Sciatic nerve (tissue), 2 donors: ENCODE results near the gene APOL3. TPM values are rescaled to one million over a fixed set of nuclear protein-coding genes. Genes with fewer than 3 reads are reported as not detected.
"Not testable (repeated sequence)": the region's sequence is repeated elsewhere in the genome, so short reads cannot be mapped to it uniquely, and the experiment has no call there.

Experiments used
- ATAC-seq: fragments of 200-7000 bp; cut with Tn5 transposase; one replicate; pipeline ENCODE4 v1.9.1; 2020; ENCODE audit warnings: mild to moderate bottlenecking, moderate library complexity
- DNase-seq: peaks from one replicate; pipeline ENCODE4 v3.0.0-alpha.2; 2020; ENCODE audit warnings: low spot score
- intact Hi-C: fragments of 100-400 bp; cut with DNase I; formaldehyde crosslinking; loops from one replicate; pipeline ENCODE4 v1.14.2; 2022
- total RNA-seq: library from RNA; stranded (reverse); fragmentation: NEBNext Ultra II Directional; extraction: Animal tissue kit (Norgen Biotek cat#: 25700); gene quantifications from one replicate; pipeline ENCODE4 v1.2.1, GENCODE V29; 2021
- donor health status: DM: no; HTN: no; CAD: no.
- donor health status: DM: no; HTN: no; CAD: no.

APOL3 gene
- total RNA-seq, 1 donor from 2014 or later: 77.2 TPM

DNA sequence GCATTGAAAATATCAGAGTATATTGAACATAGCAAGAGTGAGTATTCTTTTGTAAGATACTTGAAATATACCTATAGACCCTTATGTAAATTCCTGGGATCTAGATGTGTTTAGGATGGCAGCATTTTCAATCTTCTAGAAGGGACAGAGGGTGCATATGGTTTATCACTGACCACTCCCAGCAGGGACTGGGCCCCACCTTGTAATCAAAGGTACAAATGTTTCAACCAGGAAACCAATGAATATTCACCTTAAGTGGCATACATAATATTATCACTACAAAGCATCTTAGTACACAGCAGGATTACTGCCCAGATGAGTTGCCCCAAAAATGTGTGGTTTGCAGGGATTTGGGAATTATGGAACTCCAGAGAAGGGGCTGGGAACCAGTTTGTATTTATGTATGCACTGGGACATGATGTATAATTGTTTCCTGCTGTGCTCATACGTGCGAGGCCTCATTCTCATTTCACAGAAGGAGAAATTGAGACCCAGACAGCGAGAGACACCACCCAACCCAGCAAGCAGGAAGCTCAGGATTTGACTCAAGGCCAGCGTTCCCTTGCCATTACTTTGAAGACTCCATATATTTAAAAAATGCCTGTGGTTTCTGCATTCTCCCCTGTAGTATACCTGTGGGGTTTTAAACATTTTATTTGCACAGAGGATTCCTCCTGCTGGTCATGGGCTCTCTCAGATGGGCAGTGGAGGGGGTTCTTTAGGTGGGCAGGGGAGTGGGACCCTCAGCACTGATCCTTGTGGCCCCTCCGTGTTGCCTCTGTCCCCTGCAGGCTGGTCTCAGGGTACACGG, 35.9 kb upstream of the APOL3 start:
- intact Hi-C loops: loop anchor here (5.0 kb wide), 1 partner anchor 91 kb away; no protein-coding TSS in a partner anchor
- ATAC-seq: no peak
- no peak for DNase-seq

DNA sequence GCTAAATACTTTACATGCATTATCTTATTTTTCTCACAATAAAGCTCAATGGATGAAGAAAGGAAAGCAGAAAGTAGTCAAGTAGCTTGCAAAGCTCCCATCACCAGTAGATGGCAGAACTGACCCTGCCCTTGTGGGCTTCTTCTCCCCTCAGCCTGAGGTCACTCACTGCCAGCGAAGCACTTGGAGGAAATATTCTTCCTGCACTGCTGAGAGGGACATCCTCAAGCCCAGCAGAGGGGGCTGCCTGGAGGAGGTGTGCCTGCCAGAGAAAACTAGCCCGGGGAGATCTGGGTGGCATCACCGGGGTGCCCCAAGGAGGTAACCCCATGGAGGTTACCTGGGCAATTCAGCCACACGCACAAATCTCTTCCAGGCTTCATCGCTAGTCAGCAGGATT, 34.4 kb upstream of the APOL3 start:
- intact Hi-C loops: loop anchor here (5.0 kb wide), 1 partner anchor 92 kb away; no protein-coding TSS in a partner anchor
- DNase-seq (peak; percentile 77), ATAC-seq (peak; percentile 60)

GRCh38 chr22:36194385-36194784, 33.8 kb upstream of the APOL3 start:
- ATAC-seq (no peak), DNase-seq (no peak)
- intact Hi-C loops: no loop called here

- no peak for DNase-seq
- no peak for ATAC-seq
- intact Hi-C loops: no loop called here
Observed at GRCh38 chr22:36193577-36193976, 33.0 kb upstream of the APOL3 start.

- no peak for DNase-seq
- intact Hi-C loops: no loop called here
- ATAC-seq: no peak
Observed at GRCh38 chr22:36193171-36193570, 32.6 kb upstream of the APOL3 start.

GRCh38 chr22:36192542-36192941, 32.0 kb upstream of the APOL3 start:
- intact Hi-C loops: no loop called here
- DNase-seq: no peak
- no peak for ATAC-seq

GRCh38 chr22:36191106-36191836, 30.7 kb upstream of the APOL3 start:
- no peak for DNase-seq
- intact Hi-C loops: no loop called here

DNA sequence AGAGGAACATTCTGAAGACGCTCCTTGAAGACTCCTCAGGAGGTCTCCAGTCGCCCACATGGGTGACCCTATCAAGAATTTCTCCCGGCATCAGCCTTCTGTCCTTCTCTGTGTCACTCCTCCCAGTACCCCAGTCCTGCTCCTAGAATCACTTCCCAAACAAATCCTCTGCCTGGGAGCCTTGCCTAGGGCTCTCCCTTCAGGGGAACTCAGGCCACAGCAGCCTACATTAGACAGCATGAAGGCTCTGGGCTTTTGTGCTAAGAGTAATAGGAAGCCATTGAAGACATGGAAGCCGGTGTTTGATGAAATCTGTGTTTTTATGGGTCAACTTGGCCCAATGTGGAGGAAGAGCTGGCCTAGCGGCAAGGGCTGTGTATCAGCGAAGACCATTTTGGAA, 27.3 kb upstream of the APOL3 start:
- ATAC-seq, DNase-seq, intact Hi-C loops: not testable (repeated sequence)

More at GRCh38 chr22:36191106-36191836, 30.7 kb upstream of the APOL3 start:
- ATAC-seq: peak; percentile 69

DNA sequence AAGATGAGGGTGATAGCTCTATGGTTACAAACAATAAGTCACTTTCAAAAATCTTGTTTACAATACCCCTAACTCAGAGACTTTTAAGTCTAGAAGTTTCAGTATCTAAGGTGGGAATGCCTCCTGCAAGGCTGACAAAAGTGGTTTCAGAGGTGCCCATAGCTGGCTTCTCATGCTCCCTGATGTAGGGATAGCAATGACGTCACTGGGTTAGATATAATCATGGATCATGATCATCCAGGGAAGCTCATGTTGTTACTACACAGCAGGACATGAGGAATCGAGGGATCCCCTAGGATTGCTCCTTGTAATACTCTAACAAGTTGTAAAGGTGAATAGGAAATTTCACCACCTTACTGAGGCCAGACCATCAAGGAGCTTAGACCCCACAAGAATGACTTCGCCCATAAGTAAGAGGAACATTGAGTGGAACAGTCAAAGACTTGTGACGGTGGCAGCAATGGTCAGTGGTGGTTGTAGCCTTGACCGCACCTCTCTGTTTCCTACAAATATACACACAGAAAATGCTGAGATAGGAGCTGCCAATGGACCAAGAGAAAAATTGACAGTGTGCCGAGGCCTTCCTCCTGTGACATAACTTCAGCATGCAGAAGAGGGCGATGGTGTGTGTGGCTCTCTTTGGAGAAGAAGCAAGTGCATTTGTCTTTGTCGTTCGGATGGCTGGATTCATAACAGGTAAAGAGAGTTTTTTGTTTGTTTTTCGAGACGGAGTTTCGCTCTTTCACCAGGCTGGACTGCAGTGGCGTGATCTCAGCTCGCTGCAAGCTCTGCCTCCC, 25.5 kb upstream of the APOL3 start:
- intact Hi-C loops: no loop called here
- DNase-seq: no peak
- ATAC-seq: no peak

DNA sequence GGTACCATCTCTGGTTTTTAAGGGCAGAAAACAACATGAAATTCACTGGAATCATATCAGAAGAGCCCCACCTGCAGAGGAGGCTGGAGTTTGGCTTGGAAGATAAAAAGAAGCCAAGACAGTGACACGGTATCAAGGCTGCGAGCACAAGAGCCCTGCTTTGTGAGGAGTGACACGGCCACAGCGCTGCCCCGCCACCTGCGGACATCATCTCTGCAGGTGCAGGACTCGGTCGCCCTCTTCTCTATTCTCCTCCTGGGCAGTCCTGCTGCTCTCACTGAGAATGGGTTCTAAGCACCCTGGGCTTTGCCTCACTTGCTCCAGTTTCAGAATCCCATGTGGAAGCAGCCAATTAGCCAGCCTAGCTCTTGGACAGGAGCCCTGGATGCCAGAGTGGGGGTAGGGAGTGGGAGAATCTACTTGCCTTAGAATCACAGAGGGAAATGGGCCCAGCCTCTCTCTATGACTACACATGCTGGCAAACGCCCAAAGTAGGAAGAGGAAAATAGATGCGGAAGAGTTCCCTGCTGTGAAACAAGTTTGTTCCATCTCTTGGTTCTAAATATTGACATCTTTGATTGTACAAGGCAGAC, 24.0 kb upstream of the APOL3 start:
- DNase-seq (no peak), ATAC-seq (no peak)
- intact Hi-C loops: no loop called here

- intact Hi-C loops: no loop called here
- no peak for ATAC-seq
Observed at GRCh38 chr22:36183446-36183845, 22.9 kb upstream of the APOL3 start.

GRCh38 chr22:36182857-36183256, 22.3 kb upstream of the APOL3 start:
- intact Hi-C loops: no loop called here
- DNase-seq (no peak), ATAC-seq (no peak)

More at GRCh38 chr22:36183446-36183845, 22.9 kb upstream of the APOL3 start:
- no peak for DNase-seq

- DNase-seq (no peak), ATAC-seq (no peak)
- intact Hi-C loops: no loop called here
Observed at GRCh38 chr22:36182056-36182455, 21.5 kb upstream of the APOL3 start.

DNA sequence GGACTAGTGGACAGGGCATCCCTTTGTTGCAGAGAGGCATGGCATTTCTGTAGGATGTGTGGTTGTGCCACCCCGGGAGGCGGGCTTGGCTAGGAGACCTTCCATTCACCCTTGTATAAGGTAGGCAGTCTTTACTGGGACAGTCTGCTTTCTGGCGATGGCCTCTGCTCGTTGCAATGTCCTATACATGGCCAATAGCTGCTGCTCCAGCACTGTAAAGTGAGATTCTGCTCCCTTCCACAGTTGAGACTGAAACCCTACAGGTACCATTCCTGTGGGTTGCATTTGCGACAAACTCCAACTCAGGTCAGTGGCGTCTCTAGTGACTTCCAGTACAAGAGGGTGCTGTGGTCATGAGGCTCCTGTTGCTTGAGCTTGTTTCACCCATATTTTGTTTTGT, 20.4 kb upstream of the APOL3 start:
- intact Hi-C loops: loop anchor here (2.0 kb wide), 1 partner anchor 118 kb away; no protein-coding TSS in a partner anchor
- ATAC-seq (no peak), DNase-seq (no peak)

- intact Hi-C loops: loop anchor here (2.0 kb wide), 1 partner anchor 117 kb away; no protein-coding TSS in a partner anchor
- ATAC-seq: peak; percentile 95
- peak; percentile 94 for DNase-seq
Observed at GRCh38 chr22:36180038-36180880, 19.7 kb upstream of the APOL3 start.

DNA sequence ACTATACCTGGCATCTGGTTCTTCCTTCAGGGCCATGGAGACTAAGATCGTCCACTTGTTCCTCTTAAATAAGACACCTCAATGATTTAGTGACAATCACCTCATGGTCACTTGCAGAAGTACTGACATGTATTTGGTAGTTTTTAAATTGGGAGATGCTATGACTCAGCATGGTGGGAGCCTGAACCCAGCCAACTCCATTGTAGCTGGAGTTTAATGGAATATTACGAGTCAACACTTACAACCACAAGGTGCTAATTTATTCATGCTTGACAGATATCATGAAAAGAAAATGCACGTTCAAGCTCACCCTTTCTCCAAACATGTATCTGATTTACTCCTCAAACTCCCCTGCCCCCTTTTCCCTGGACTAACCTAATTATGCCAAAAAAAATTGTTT, 16.6 kb upstream of the APOL3 start:
- intact Hi-C loops: no loop called here
- DNase-seq (no peak), ATAC-seq (no peak)

DNA sequence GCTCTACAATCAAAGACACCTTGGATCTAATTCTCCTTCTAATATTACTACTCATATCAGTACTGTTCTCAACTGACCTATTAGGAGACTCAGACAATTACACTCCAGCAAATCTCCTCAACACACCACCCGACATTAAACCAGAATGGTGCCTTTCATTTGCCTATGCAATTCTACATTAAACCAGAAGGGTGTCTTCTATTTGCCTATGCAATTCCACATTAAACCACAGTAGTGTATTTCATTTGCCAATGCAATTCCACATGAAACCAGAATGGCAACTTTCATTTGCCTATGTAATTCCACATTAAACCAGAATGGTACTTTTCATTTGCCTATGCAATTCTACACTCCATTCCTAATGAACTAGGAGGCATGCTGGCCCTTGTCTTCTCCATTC, 15.3 kb upstream of the APOL3 start:
- DNase-seq (no peak), ATAC-seq (no peak)
- intact Hi-C loops: no loop called here

DNA sequence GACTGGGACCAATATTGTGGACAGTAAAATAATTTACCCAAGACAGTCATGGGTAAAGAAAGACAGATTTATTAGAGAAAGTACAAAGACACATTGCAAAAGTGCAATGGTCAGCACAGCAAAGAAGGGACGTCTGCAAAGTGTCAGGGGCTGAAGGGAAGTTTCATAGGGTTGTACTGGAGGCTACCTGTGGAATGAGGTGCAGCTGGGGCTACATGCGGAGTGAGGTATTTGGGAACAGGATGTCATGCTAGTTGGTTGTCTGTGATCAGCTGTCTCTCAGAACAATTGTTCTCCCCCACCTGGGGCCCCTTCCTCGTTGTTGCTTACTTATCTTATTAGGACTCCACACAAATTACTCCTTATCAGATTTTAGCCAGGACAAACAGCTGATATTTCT, 11.4 kb upstream of the APOL3 start:
- no peak for ATAC-seq
- DNase-seq: no peak
- intact Hi-C loops: no loop called here
